ENCODE measurements around the gene TMEM80. TPM values are rescaled to one million over a fixed set of nuclear protein-coding genes. Genes with fewer than 3 reads are reported as not detected.
"Not testable (repeated sequence)": the region's sequence is repeated elsewhere in the genome, so short reads cannot be mapped to it uniquely, and the experiment has no call there.

Gene TMEM80
- total and polyA plus RNA-seq, 2 of the 4 experiments (the other 2 are of a cell fraction) = 5.6 to 21.7 TPM

DNA sequence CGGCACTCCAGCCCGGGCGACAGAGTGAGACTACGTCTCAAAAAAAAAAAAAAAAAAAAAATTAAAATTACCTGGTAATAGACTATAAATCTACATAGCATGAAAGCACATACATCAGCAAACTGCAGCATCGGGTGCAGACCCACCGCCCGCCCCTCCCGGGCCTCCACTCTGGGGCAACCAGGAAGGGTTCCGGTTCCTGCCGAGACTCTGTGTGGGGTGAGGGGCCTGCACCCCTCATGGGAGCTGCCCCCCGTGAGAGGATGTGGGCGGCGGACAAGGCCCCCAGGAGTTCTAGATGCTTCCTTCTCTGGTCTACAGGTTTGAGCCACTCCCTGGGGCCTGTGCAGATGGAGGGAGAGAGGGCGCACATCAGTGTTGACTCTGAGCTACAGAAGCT is 49.4 kb upstream of the TMEM80 start:
- TF ChIP-seq, protein P1, sequence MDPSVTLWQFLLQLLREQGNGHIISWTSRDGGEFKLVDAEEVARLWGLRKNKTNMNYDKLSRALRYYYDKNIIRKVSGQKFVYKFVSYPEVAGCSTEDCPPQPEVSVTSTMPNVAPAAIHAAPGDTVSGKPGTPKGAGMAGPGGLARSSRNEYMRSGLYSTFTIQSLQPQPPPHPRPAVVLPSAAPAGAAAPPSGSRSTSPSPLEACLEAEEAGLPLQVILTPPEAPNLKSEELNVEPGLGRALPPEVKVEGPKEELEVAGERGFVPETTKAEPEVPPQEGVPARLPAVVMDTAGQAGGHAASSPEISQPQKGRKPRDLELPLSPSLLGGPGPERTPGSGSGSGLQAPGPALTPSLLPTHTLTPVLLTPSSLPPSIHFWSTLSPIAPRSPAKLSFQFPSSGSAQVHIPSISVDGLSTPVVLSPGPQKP (IDR thresholded peaks at IDR 0.05; ENCODE audit: borderline replicate concordance, low read depth, low read length) = no peak
- TF ChIP-seq FOS (IDR thresholded peaks at IDR 0.05; ENCODE audit: low read depth, low read length) (no peak), CHD1 (IDR thresholded peaks at IDR 0.05; ENCODE audit: low read depth, low read length) (no peak), MXI1 (IDR thresholded peaks at IDR 0.05; ENCODE audit: borderline replicate concordance, low read depth, low read length) (no peak), RAD21 (IDR thresholded peaks at IDR 0.05; ENCODE audit: low read length) (no peak)
- intact Hi-C loops (cut with micrococcal nuclease) = no loop called here
- Histone ChIP-seq H3K4me1 (ENCODE audit: control insufficient read depth, insufficient read depth, low read length) (peaks cover 3% of the 10 kb centered on the region), H3K14ac (replicated peaks; ENCODE audit: low read depth, low read length) (no peak overlapping the region), H3K79me1 (ENCODE audit: low read depth in 1 of 2, low read length in 2 of 2) (no peaks in the 10 kb centered on the region; a peak in 1 of 4 replicates), H3K27ac (ENCODE audit: insufficient read depth, low read length) (no peak overlapping the region), H3K9ac (ENCODE audit: low read depth, low read length) (no peak overlapping the region), H2AK5ac (ENCODE audit: low read depth, low read length) (no peak overlapping the region), H4K8ac (ENCODE audit: low read depth in 2 of 2, low read length in 2 of 2) (no peak overlapping the region), H3K23ac (ENCODE audit: low read depth, low read length) (no peak overlapping the region), H3K9me3 (ENCODE audit: control insufficient read depth, insufficient read depth, low read length) (no peaks in the 10 kb centered on the region), H3K4ac (ENCODE audit: low read depth, low read length) (no peak overlapping the region), H2BK20ac (ENCODE audit: low read depth, low read length) (no peak overlapping the region), H2BK15ac (ENCODE audit: low read depth, low read length) (no peak overlapping the region), H3K27me3 (ENCODE audit: control insufficient read depth, insufficient read depth, low read length) (no peaks in the 10 kb centered on the region), H4K91ac (ENCODE audit: insufficient read depth, low read depth, low read length) (no peak overlapping the region), H3K4me2 (ENCODE audit: low read depth, low read length) (no peak overlapping the region), H3K56ac (ENCODE audit: extremely low read depth, insufficient read depth, low read length) (no peak overlapping the region), H3K4me3 (ENCODE audit: insufficient read depth, low read depth, low read length) (no peak overlapping the region), H3K18ac (ENCODE audit: low read depth, low read length) (no peak overlapping the region), H3K9me1 (ENCODE audit: insufficient read depth, low read length) (no peaks in the 10 kb centered on the region), H2AFZ (replicated peaks; ENCODE audit: low read length, poor library complexity) (no peak overlapping the region), H2BK120ac (ENCODE audit: low read depth, low read length) (no peak overlapping the region), H4K20me1 (ENCODE audit: insufficient read depth, low read length) (peaks cover 6% of the 10 kb centered on the region; the same call in 1 of the 2 replicates), H2AK9ac (replicated peaks; ENCODE audit: low read depth, low read length, poor library complexity) (no peak overlapping the region), H4K5ac (ENCODE audit: low read depth, low read length) (no peak overlapping the region), H3K36me3 (ENCODE audit: control insufficient read depth, insufficient read depth, low read length) (peaks cover 29% of the 10 kb centered on the region), H2BK5ac (ENCODE audit: low read depth, low read length, poor library complexity, severe bottlenecking) (no peak overlapping the region)
- ChIA-PET CTCF (no interaction called here), POLR2A (ENCODE audit: unreplicated experiment) (no interaction called here)
- no CpG with 5 or more reads among the region's 14 CpGs for WGBS, 2 experiments (ENCODE audit: extremely low coverage in 2 of 2, insufficient read length in 1 of 2)
- BruUV-seq (replicated peaks) = no TSS peak
- ATAC-seq (ENCODE audit: low read depth) (no peak), DNase-seq (no peak)
- dilution Hi-C loops (cut with HindIII; ENCODE audit: low sequenced_read_pairs, unreplicated experiment) = no loop called here
- in situ Hi-C loops (cut with MboI; ENCODE audit: low sequenced_read_pairs) = no loop called here

DNA sequence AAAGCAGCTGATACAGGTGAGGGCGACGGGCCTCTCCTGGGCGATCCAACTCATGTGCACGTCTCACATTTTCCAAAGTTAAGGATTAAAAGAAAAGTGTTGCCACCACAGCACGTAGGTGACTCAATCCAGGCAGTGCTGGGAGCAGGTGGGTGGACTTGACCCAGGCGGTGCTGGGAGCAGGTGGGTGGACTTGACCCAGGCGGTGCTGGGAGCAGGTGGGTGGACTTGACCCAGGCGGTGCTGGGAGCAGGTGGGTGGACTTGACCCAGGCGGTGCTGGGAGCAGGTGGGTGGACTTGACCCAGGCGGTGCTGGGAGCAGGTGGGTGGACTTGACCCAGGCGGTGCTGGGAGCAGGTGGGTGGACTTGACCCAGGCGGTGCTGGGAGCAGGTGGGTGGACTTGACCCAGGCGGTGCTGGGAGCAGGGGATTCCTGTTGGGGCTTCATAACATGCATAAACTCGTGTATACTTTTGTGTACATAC is 47.9 kb upstream of the TMEM80 start:
- H3K4me1 ChIP-seq (ENCODE audit: control insufficient read depth, insufficient read depth, low read length); H4K8ac ChIP-seq (ENCODE audit: low read depth in 2 of 2, low read length in 2 of 2); H2BK20ac ChIP-seq (ENCODE audit: low read depth, low read length); H3K4ac ChIP-seq (ENCODE audit: low read depth, low read length); H3K4me3 ChIP-seq (ENCODE audit: insufficient read depth, low read depth, low read length); DNase-seq; H3K14ac ChIP-seq (replicated peaks; ENCODE audit: low read depth, low read length); dilution Hi-C loops (cut with HindIII; ENCODE audit: low sequenced_read_pairs, unreplicated experiment); in situ Hi-C loops (cut with MboI; ENCODE audit: low sequenced_read_pairs); H2AK9ac ChIP-seq (replicated peaks; ENCODE audit: low read depth, low read length, poor library complexity); H3K27ac ChIP-seq (ENCODE audit: insufficient read depth, low read length); H3K9me3 ChIP-seq (ENCODE audit: control insufficient read depth, insufficient read depth, low read length); H4K20me1 ChIP-seq (ENCODE audit: insufficient read depth, low read length); ATAC-seq (ENCODE audit: low read depth); intact Hi-C loops (cut with micrococcal nuclease); H3K79me1 ChIP-seq (ENCODE audit: low read depth in 1 of 2, low read length in 2 of 2); H2BK15ac ChIP-seq (ENCODE audit: low read depth, low read length); H3K27me3 ChIP-seq (ENCODE audit: control insufficient read depth, insufficient read depth, low read length); H2BK5ac ChIP-seq (ENCODE audit: low read depth, low read length, poor library complexity, severe bottlenecking); H3K9me1 ChIP-seq (ENCODE audit: insufficient read depth, low read length); H4K91ac ChIP-seq (ENCODE audit: insufficient read depth, low read depth, low read length); CTCF ChIA-PET; H4K5ac ChIP-seq (ENCODE audit: low read depth, low read length); H3K23ac ChIP-seq (ENCODE audit: low read depth, low read length); POLR2A ChIA-PET (ENCODE audit: unreplicated experiment); H2AK5ac ChIP-seq (ENCODE audit: low read depth, low read length); BruUV-seq (replicated peaks); H3K4me2 ChIP-seq (ENCODE audit: low read depth, low read length); H2BK120ac ChIP-seq (ENCODE audit: low read depth, low read length); H3K9ac ChIP-seq (ENCODE audit: low read depth, low read length); H3K18ac ChIP-seq (ENCODE audit: low read depth, low read length); H3K56ac ChIP-seq (ENCODE audit: extremely low read depth, insufficient read depth, low read length); H2AFZ ChIP-seq (replicated peaks; ENCODE audit: low read length, poor library complexity): not testable (repeated sequence)
- peaks cover 24% of the 10 kb centered on the region for H3K36me3 ChIP-seq (ENCODE audit: control insufficient read depth, insufficient read depth, low read length)
- WGBS, 2 experiments (ENCODE audit: extremely low coverage in 2 of 2, insufficient read length in 1 of 2) = 94% methylated on average over 4 of the region's 14 CpGs; no CpG with 5 or more reads in 1 of the 2 experiments
